Measurements from ENCODE around the gene SLC5A12.

GRCh38 chr11:26688701-26689100, 33.2 kb downstream of the SLC5A12 start:
- no peak for TF ChIP-seq POLR2A (IDR thresholded peaks at IDR 0.05)
- TF ChIP-seq CTCF (IDR thresholded peaks at IDR 0.05) = no peak

All from gastroesophageal sphincter (tissue), 3 donors.